Ishikawa (cell line): ENCODE measurements around the gene KCNA3.

Experiments
- CEBPB ChIP-seq: IDR thresholded peaks from 2 replicates; pipeline ENCODE4 v1.6.1; 2012
- CREB1 ChIP-seq: IDR thresholded peaks from 2 replicates; pipeline ENCODE4 v1.6.1; 2012; ENCODE audit warnings: low read depth
- EGR1 ChIP-seq: IDR thresholded peaks from 2 replicates; pipeline ENCODE4 v1.6.1; 2012
- EP300 ChIP-seq: IDR thresholded peaks from 2 replicates; pipeline ENCODE4 v1.6.1; 2012; ENCODE audit warnings: borderline replicate concordance
- FOXM1 ChIP-seq: IDR thresholded peaks from 2 replicates; pipeline ENCODE4 v1.6.1; 2012; ENCODE audit warnings: low read depth, borderline replicate concordance
- NFIC ChIP-seq: IDR thresholded peaks from 2 replicates; pipeline ENCODE4 v1.6.1; 2012
- RAD21 ChIP-seq: IDR thresholded peaks from 2 replicates; pipeline ENCODE4 v1.6.1; 2012; ENCODE audit warnings: low read depth
- TAF1 ChIP-seq: IDR thresholded peaks from 2 replicates; pipeline ENCODE4 v1.6.1; 2012; ENCODE audit warnings: low read depth, mild to moderate bottlenecking
- TCF12 ChIP-seq: IDR thresholded peaks from 2 replicates; pipeline ENCODE4 v1.6.1; 2012; ENCODE audit warnings: low read depth
- TEAD4 ChIP-seq: IDR thresholded peaks from 2 replicates; pipeline ENCODE4 v1.6.1; 2012
- USF1 ChIP-seq: IDR thresholded peaks from 2 replicates; pipeline ENCODE4 v1.6.1; 2012
- YY1 ChIP-seq: IDR thresholded peaks from 2 replicates; pipeline ENCODE4 v1.6.1; 2012; ENCODE audit warnings: low read depth
- ZBTB7A ChIP-seq: IDR thresholded peaks from 2 replicates; pipeline ENCODE4 v1.6.1; 2012; ENCODE audit warnings: low read depth
- TF ChIP-seq, protein P1 (sequence below): IDR thresholded peaks from 2 replicates; pipeline ENCODE4 v1.6.1; 2012
- TF ChIP-seq, protein P2 (sequence below): IDR thresholded peaks from 2 replicates; pipeline ENCODE4 v1.6.1; 2012; ENCODE audit warnings: low read depth, mild to moderate bottlenecking

Gene KCNA3

DNA sequence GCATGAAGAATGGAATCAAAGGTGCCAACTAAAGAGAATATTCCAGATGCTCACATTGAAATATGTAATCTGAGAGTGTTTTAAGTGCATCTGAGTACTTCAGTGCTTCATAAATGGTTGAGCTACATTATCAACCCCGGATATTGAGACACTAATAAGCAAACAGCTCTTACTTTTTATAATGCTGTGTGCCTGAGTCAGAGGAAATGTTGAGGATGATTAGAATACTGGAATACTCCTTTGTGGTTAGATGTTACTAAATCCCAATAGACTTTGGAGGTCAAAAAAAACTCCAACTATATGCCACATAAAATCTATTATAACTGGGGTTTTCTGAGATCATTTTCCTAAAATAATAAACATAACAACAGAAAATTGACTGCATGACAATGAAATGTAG, 12.5 kb upstream of the KCNA3 start:
- no peak for TF ChIP-seq RAD21
- no peak for TF ChIP-seq TAF1
- TF ChIP-seq FOXM1: no peak
- no peak for TF ChIP-seq YY1
- TF ChIP-seq CREB1: no peak
- TF ChIP-seq, protein P1, sequence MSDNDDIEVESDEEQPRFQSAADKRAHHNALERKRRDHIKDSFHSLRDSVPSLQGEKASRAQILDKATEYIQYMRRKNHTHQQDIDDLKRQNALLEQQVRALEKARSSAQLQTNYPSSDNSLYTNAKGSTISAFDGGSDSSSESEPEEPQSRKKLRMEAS: no peak
- TF ChIP-seq EGR1: no peak
- no peak for TF ChIP-seq USF1
- TF ChIP-seq, protein P2, sequence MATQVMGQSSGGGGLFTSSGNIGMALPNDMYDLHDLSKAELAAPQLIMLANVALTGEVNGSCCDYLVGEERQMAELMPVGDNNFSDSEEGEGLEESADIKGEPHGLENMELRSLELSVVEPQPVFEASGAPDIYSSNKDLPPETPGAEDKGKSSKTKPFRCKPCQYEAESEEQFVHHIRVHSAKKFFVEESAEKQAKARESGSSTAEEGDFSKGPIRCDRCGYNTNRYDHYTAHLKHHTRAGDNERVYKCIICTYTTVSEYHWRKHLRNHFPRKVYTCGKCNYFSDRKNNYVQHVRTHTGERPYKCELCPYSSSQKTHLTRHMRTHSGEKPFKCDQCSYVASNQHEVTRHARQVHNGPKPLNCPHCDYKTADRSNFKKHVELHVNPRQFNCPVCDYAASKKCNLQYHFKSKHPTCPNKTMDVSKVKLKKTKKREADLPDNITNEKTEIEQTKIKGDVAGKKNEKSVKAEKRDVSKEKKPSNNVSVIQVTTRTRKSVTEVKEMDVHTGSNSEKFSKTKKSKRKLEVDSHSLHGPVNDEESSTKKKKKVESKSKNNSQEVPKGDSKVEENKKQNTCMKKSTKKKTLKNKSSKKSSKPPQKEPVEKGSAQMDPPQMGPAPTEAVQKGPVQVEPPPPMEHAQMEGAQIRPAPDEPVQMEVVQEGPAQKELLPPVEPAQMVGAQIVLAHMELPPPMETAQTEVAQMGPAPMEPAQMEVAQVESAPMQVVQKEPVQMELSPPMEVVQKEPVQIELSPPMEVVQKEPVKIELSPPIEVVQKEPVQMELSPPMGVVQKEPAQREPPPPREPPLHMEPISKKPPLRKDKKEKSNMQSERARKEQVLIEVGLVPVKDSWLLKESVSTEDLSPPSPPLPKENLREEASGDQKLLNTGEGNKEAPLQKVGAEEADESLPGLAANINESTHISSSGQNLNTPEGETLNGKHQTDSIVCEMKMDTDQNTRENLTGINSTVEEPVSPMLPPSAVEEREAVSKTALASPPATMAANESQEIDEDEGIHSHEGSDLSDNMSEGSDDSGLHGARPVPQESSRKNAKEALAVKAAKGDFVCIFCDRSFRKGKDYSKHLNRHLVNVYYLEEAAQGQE: no peak
- no peak for TF ChIP-seq NFIC
- TF ChIP-seq CEBPB: no peak
- TF ChIP-seq TCF12: no peak
- no peak for TF ChIP-seq TEAD4
- no peak for TF ChIP-seq EP300
- no peak for TF ChIP-seq ZBTB7A

DNA sequence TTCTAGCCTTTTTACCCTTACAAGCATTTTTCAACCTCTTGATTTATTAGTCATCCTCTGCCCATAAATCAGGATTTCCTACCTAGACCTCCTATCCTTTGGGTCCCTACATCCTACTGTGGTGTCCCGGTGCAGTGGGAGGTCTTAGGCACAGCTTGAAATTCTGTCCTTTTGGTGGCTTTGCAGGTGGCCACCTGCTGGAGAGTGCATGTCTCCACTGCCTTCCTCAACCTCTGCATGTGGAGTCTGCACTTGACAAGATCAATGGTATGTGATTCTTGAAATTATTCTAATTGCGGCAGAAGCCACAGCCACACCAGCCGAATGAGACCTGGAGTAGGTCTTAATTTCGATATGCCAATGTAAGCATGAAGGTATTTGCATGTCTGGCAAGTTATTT, 11.4 kb upstream of the KCNA3 start:
- TF ChIP-seq FOXM1: no peak
- no peak for TF ChIP-seq NFIC
- no peak for TF ChIP-seq USF1
- TF ChIP-seq CREB1: no peak
- TF ChIP-seq, protein P2: no peak
- TF ChIP-seq ZBTB7A: no peak
- TF ChIP-seq YY1: no peak
- TF ChIP-seq CEBPB: no peak

GRCh38 chr1:110684491-110684890, 9.8 kb upstream of the KCNA3 start:
- no peak for TF ChIP-seq USF1
- no peak for TF ChIP-seq NFIC
- TF ChIP-seq FOXM1: no peak
- TF ChIP-seq TAF1: no peak
- no peak for TF ChIP-seq ZBTB7A

DNA sequence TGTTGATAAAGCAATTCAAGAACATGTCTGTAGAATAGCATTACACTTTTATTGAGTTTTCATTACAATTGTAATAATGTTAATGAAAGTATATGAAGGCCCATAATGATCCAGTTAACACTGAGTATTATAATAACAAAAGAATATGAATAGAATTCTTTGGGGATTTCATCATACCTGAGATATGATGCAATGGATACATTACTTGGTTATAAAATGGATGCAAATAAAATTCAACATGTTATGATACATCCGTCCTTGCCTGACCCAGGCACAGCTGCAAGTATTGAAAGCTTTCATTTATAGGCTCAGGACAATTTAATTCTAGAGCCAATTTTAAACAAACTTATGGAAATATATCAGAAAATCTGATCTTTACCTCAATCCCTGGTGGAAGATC, 8.2 kb upstream of the KCNA3 start:
- no peak for TF ChIP-seq TEAD4
- TF ChIP-seq, protein P2: no peak
- no peak for TF ChIP-seq CEBPB

- TF ChIP-seq, protein P2: no peak
- TF ChIP-seq TCF12: no peak
- TF ChIP-seq, protein P1: no peak
- no peak for TF ChIP-seq ZBTB7A
- no peak for TF ChIP-seq NFIC
- TF ChIP-seq TAF1: no peak
- TF ChIP-seq RAD21: no peak
- no peak for TF ChIP-seq USF1
- no peak for TF ChIP-seq CREB1
- no peak for TF ChIP-seq CEBPB
- no peak for TF ChIP-seq EGR1
- TF ChIP-seq FOXM1: no peak
- no peak for TF ChIP-seq EP300
- no peak for TF ChIP-seq TEAD4
- no peak for TF ChIP-seq YY1
Measured at GRCh38 chr1:110680036-110680735, 5.4 kb upstream of the KCNA3 start.
